ENCODE data around the gene RAB11FIP4. TPM values are rescaled to one million over a fixed set of nuclear protein-coding genes. Genes with fewer than 3 reads are reported as not detected.

The RAB11FIP4 gene
- total and polyA plus RNA-seq, 2 of the 8 experiments (the other 6 are each of a cell fraction or from before 2014, with no cell fraction given) = 21.7 to 53.2 TPM

DNA sequence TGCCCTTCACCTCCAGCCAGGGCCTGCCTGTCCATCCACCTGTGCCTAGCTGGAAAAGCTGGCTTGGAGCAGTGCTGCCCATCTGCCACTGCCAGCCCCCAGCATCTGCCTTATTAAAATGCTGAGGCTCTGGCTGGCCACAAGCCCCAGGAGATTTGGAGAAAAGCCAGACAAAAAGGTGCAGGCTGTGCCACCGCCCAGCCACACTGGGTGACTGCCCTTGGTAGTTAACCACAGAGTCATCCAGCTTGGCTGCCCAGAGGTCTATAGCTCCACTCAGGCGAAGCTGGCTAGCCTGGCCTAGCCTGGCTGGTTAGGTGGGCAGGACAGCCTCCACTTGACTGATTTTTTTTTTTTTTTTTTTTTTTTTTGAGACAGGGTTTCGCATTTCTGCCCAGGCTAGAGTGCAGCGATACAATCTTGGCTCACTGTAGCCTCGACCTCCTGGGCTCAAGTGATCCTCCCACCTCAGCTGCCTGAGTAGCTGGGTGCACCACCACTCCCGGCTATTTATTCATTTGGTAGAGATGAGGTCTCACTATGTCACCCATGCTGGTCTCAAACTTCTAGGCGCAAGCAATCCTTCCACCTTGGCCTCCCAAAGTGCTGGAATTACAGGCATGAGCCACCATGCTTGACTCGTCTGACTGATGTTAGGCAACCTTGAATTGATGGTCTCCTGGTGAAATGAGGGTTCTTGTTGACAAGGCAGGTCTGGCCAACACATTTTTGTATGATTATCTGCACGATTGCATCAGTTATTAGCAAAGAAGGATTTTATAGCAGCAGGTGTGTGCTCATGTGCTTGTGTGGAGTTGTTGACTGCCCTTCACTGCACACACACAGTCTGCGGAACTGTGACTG, 103.8 kb downstream of the RAB11FIP4 start (continued):
- TF ChIP-seq TBP (IDR thresholded peaks at IDR 0.05; ENCODE audit: low read depth, low read length) = no peak
- TF ChIP-seq PHF8 (conservative IDR thresholded peaks at IDR 0.05; ENCODE audit: low read depth, low read length) = no peak
- no peak for TF ChIP-seq JUN (IDR thresholded peaks at IDR 0.05; ENCODE audit: low read depth, low read length)
